ENCODE data around the gene B3GNT7. TPM values are rescaled to one million over a fixed set of nuclear protein-coding genes. Genes with fewer than 3 reads are reported as not detected.
A peak's percentile ranks its signal among the peaks of the same experiment; 100 is the strongest.
"Not testable (repeated sequence)": the region's sequence is repeated elsewhere in the genome, so short reads cannot be mapped to it uniquely, and the experiment has no call there.

Gene B3GNT7
- polyA plus RNA-seq, 1 experiment: 0.15 TPM

DNA sequence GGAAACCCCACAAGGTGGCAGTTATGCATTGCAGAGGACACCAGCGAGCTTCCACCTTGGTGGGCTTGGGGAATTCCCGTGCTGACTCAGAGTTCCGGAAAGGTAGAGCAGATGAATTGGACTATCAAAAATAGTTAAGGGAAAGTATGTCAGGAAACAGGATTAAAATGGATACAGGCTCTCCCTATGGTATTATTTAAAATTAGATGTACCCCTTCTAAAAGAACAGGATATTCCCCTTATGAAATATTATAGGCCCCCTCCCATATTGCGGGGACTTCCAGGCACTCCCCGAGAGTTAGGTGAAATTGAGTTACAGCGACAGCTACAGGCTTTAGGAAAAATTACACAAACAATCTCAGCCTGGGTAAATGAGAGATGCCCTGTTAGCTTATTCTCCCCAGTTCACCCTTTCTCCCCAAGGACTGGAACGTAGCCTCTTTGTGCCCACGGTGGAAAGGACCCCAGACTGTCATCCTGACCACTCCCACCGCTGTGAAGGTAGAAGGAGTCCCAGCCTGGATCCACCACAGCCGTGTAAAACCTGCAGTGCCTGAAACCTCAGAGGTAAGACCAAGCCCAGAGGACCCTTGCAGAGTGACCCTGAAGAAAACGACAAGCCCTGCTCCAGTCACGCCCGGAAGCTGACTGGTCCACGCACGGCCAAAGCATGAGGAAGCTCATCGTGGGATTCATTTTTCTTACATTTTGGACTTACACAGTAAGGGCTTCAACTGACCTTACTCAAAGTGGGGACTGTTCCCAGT, 10.3 kb downstream of the B3GNT7 start:
- POLR2A ChIA-PET; H3K36me3 ChIP-seq (ENCODE audit: control insufficient read depth, insufficient read depth, low read length); H3K4me3 ChIP-seq (ENCODE audit: low read depth, low read length); H3K27me3 ChIP-seq (ENCODE audit: control insufficient read depth, insufficient read depth, low read length); DNase-seq (ENCODE audit: low read depth): not testable (repeated sequence)
- TF ChIP-seq, protein P1, sequence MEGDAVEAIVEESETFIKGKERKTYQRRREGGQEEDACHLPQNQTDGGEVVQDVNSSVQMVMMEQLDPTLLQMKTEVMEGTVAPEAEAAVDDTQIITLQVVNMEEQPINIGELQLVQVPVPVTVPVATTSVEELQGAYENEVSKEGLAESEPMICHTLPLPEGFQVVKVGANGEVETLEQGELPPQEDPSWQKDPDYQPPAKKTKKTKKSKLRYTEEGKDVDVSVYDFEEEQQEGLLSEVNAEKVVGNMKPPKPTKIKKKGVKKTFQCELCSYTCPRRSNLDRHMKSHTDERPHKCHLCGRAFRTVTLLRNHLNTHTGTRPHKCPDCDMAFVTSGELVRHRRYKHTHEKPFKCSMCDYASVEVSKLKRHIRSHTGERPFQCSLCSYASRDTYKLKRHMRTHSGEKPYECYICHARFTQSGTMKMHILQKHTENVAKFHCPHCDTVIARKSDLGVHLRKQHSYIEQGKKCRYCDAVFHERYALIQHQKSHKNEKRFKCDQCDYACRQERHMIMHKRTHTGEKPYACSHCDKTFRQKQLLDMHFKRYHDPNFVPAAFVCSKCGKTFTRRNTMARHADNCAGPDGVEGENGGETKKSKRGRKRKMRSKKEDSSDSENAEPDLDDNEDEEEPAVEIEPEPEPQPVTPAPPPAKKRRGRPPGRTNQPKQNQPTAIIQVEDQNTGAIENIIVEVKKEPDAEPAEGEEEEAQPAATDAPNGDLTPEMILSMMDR (IDR thresholded peaks at IDR 0.05; ENCODE audit: insufficient read depth, low read depth, low read length): peak; percentile 42
- CTCF ChIA-PET: interaction anchor here (0.6 to 3.9 kb wide), 23 partner anchors 9 to 1997 kb away, joined by 3 to 23 read pairs (median 4); no protein-coding TSS in a partner anchor

DNA sequence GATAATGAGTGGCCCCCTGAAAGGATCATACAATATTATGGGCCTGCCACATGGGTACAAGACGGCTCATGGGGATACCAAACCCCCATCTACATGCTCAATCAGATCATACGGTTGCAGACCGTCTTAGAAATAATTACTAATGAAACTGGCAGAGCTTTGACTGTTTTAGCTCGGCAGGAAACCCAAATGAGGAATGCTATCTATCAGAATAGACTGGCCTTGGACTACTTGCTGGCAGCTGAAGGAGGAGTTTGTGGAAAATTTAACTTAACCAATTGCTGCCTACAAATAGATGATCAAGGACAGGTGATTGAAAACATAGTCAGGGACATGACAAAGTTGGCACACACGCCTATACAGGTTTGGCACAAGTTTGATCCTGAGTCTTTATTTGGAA, 12.2 kb downstream of the B3GNT7 start:
- H3K4me3 ChIP-seq (ENCODE audit: low read depth, low read length); DNase-seq (ENCODE audit: low read depth); H3K27me3 ChIP-seq (ENCODE audit: control insufficient read depth, insufficient read depth, low read length); POLR2A ChIA-PET; H3K36me3 ChIP-seq (ENCODE audit: control insufficient read depth, insufficient read depth, low read length): not testable (repeated sequence)
- CTCF ChIA-PET: interaction anchor here (0.6 to 3.9 kb wide), 5 partner anchors 15 to 613 kb away, joined by 3 to 23 read pairs (median 9); no protein-coding TSS in a partner anchor

DNA sequence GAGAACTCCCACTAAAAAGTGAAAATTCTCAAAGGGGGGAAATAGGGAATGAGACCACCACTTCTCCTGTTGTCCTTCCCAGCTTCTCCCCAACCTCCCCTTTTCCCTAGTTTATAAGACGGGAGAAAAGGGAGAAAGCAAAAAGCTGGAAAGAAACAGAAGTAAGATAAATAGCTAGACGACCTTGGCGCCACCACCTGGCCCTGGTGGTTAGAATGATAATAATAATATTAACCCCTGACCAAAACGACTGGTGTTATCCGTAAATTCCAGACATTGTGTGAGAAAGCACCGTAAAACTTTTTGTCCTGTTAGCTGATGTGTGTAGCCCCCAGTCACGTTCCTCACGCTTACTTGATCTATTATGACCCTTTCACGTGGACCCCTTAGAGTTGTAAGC, 12.8 kb downstream of the B3GNT7 start:
- H3K36me3 ChIP-seq (ENCODE audit: control insufficient read depth, insufficient read depth, low read length); H3K4me3 ChIP-seq (ENCODE audit: low read depth, low read length); DNase-seq (ENCODE audit: low read depth); POLR2A ChIA-PET; H3K27me3 ChIP-seq (ENCODE audit: control insufficient read depth, insufficient read depth, low read length): not testable (repeated sequence)
- CTCF ChIA-PET: interaction anchor here (0.7 to 3.9 kb wide), 5 partner anchors 10 to 181 kb away, joined by 3 to 23 read pairs (median 9); no protein-coding TSS in a partner anchor

DNA sequence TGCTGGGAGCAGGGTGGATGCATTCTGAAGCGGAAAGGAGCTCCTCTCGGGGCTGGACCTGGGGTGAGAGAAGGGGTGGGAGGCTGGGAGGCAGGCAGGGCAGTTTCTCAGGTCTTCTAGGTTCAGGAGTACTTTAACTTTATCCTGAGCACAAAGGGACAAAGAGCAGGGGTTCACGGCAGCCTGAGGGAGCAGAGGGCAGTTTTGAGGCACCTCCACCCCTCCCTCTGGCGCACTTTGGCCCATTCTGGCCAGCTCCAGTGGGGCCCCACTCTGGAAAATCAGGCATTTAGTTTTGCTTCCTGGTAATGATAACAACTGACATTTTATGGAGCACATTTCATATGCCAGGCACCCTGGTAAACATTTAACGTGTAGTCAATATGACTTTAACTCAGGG, 14.3 kb downstream of the B3GNT7 start:
- TF ChIP-seq, protein P1 (IDR thresholded peaks at IDR 0.05; ENCODE audit: insufficient read depth, low read depth, low read length): no peak
- no peak overlapping the region for H3K4me3 ChIP-seq (ENCODE audit: low read depth, low read length)
- ChIA-PET CTCF (interaction anchor here (0.7 to 3.7 kb wide), 4 partner anchors 12 to 271 kb away, joined by 3 to 23 read pairs (median 4); no protein-coding TSS in a partner anchor), POLR2A (no interaction called here)
- H3K27me3 ChIP-seq (ENCODE audit: control insufficient read depth, insufficient read depth, low read length): no peaks in the 10 kb centered on the region; the same call in 1 of the 2 replicates
- DNase-seq (ENCODE audit: low read depth): no peak
- H3K36me3 ChIP-seq (ENCODE audit: control insufficient read depth, insufficient read depth, low read length): no peaks in the 10 kb centered on the region

DNA sequence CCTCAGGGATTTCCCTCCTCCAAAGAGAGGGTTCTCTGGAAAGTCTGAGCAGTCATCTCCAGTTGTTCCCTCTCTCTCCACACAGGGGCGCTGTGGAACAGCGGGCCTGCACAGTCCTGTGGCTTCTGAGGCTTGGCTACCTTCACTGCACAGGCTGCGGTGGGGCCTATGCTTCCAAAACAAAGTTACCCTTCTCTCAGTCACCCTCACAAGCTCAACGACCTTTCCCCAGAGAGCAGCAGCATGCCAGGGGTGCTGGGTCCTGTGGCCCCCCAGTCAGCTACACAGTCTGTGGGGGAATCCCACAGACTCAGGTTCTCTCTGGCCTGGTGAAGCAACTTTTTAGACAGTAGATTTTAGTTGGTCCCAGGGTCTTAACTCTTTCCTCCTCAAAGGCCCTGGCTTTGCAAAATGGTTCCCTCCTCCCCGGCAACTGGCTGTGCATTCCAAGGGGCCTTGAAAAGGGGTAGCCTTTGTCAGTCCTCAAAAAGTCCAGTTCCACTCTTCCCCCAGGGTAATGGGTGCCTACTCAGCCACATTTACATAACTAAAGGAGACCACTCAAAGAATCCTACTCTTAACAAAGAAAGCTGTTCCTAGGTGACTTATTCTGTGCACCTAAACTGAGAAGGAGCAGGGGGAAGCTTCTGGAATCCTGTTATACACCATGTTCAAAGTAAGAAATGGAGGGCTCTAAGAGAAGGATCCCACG, 14.9 kb downstream of the B3GNT7 start:
- H3K4me3 ChIP-seq (ENCODE audit: low read depth, low read length): no peak overlapping the region

More for the DNA sequence above, 14.9 kb downstream of the B3GNT7 start:
- Histone ChIP-seq H3K36me3 (ENCODE audit: control insufficient read depth, insufficient read depth, low read length) (no peaks in the 10 kb centered on the region), H3K27me3 (ENCODE audit: control insufficient read depth, insufficient read depth, low read length) (no peaks in the 10 kb centered on the region; the same call in 1 of the 2 replicates)
- CTCF ChIA-PET: interaction anchor here (0.8 to 5.0 kb wide), 10 partner anchors 9 to 190 kb away, joined by 5 to 75 read pairs (median 24); no protein-coding TSS in a partner anchor
- POLR2A ChIA-PET: no interaction called here
- TF ChIP-seq, protein P1 (IDR thresholded peaks at IDR 0.05; ENCODE audit: insufficient read depth, low read depth, low read length): peak; percentile 44
- DNase-seq (ENCODE audit: low read depth): no peak
